Smooth muscle cell (in vitro differentiated cells): ENCODE data around the gene RFXANK. TPM values are rescaled to one million over a fixed set of nuclear protein-coding genes. Genes with fewer than 3 reads are reported as not detected.

Source experiments
- DNase-seq: peaks from one replicate; lab custom pipeline; 2025; ENCODE audit not compliant: unreplicated experiment; lab: John Stamatoyannopoulos, UW
- H2AFZ ChIP-seq: fragments of 200-600 bp; sonication (generic); 2 replicates; pipeline ENCODE4 v1.6.0; 2016; ENCODE audit warnings: antibody characterized with exemption, low read depth, mild to moderate bottlenecking
- H3F3A ChIP-seq: fragments of 200-600 bp; sonication (generic); 2 replicates; pipeline ENCODE4 v1.6.0; 2017; ENCODE audit warnings: antibody characterized with exemption, low read depth
- H3K27ac ChIP-seq: fragments of 200-600 bp; sonication (generic); 2 replicates; pipeline ENCODE4 v1.5.1; 2016; ENCODE audit warnings: low read depth, mild to moderate bottlenecking
- H3K27me3 ChIP-seq: fragments of 200-600 bp; sonication (generic); 2 replicates; pipeline ENCODE4 v1.6.1; 2016; ENCODE audit warnings: low read depth, mild to moderate bottlenecking
- H3K36me3 ChIP-seq: fragments of 200-600 bp; sonication (generic); 2 replicates; pipeline ENCODE4 v1.5.1; 2016; ENCODE audit warnings: low read depth
- H3K4me1 ChIP-seq: fragments of 200-600 bp; sonication (generic); 2 replicates; pipeline ENCODE4 v1.5.1; 2016; ENCODE audit warnings: low read depth
- H3K4me2 ChIP-seq: fragments of 200-600 bp; sonication (generic); 2 replicates; pipeline ENCODE4 v1.6.0; 2016; ENCODE audit warnings: mild to moderate bottlenecking
- H3K4me3 ChIP-seq: fragments of 200-600 bp; sonication (generic); 2 replicates; pipeline ENCODE4 v1.5.1; 2016; ENCODE audit warnings: mild to moderate bottlenecking
- H3K79me2 ChIP-seq: fragments of 200-600 bp; sonication (generic); 2 replicates; pipeline ENCODE4 v1.6.0; 2016; ENCODE audit warnings: low read depth, mild to moderate bottlenecking
- H3K9ac ChIP-seq: fragments of 200-600 bp; sonication (generic); 2 replicates; pipeline ENCODE4 v1.6.0; 2016; ENCODE audit warnings: low read depth
- H3K9me3 ChIP-seq: fragments of 200-600 bp; sonication (generic); replicated peaks from 2 replicates; pipeline ENCODE4 v1.5.1; 2016; ENCODE audit warnings: low read depth
- H4K20me1 ChIP-seq: fragments of 200-600 bp; sonication (generic); 2 replicates; pipeline ENCODE4 v1.6.0; 2016; ENCODE audit warnings: low read depth
- WGBS: methylation state at CpG from one replicate; pipeline ENCODE4 v1.1.7; 2016; ENCODE audit warnings: low lambda C conversion rate; 5-methylcytosine and 5-hydroxymethylcytosine counted together
- polyA plus RNA-seq: library from polyadenylated mRNA; unstranded; fragments of >200 nt; fragmentation: Nextera tagmentation; extraction: Ambion mirVana; gene quantifications from 2 replicates; pipeline ENCODE4 v1.2.1, GENCODE V29; 2016
- total RNA-seq: library from RNA; depleted of rRNA; stranded (reverse); fragments of >200 nt; gene quantifications from 2 replicates; pipeline ENCODE4 v1.2.3, GENCODE V29; 2014
- TF ChIP-seq, protein P1 (sequence below): fragments of 200-600 bp; sonication (generic); IDR thresholded peaks from 2 replicates; pipeline ENCODE4 v1.5.1; 2017; ENCODE audit warnings: borderline replicate concordance, mild to moderate bottlenecking, antibody characterized with exemption; ENCODE audit not compliant: insufficient read depth, poor library complexity, severe bottlenecking

The RFXANK gene, protein sequence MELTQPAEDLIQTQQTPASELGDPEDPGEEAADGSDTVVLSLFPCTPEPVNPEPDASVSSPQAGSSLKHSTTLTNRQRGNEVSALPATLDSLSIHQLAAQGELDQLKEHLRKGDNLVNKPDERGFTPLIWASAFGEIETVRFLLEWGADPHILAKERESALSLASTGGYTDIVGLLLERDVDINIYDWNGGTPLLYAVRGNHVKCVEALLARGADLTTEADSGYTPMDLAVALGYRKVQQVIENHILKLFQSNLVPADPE
- 47.5 and 59.6 TPM in 2 replicates for total RNA-seq
- polyA plus RNA-seq = 93.5 and 94.8 TPM in 2 replicates

DNA sequence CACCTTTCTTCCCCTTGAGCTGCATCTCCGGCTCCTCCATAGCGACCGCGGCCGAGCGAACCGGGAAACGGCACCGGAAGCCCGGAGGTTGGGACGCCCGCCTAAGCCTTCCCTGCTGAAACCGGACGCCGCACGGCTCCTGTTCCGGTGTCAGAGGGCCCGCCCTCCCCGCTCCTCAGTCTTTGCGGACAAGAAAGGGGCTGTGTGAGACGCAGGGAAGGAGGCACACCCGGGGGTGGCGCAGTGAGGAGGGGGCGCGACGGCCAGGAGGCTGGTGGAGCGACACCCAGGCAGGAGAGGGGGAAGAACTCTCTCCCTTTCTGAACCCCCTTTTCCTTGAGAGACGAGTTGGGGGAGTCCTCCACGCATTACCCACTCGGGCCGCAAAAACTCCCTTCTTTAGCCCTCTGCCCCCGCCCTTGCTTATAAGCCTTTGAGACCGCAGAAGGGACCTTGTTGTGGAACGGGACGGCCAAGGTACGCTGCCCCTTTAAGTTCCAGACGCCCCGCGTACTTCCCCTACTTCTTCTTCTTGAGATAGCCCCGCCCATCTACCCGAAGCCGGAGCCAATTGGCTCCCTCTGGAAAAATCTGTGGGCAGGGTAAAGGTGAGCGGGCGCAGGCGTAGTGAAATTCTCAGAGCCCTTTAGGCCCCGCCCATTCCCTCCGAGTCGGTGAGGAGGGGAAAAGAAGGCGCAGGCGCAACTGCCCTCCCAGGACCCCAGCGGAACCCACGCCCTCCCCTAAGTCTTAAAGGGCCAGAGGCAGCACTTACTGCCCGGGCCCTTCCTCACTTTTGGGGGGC lies at the start of gene RFXANK, which contains the start of gene BORCS8:
Gene RFXANK (plus strand): TSS at position 181 of the 805 bp plus-strand sequence. CDS start 1,689 bp downstream, outside the sequence.
Gene BORCS8 (minus strand): TSS at position 75 of the 805 bp plus-strand sequence. CDS start 35 bp downstream, at position 40.
- Histone ChIP-seq H2AFZ (peak within 1 kb of the TSS; percentile 98), H3K4me3 (peak within 1 kb of the TSS; percentile 100), H3K4me2 (peak within 1 kb of the TSS; percentile 98), H3K27ac (peak within 1 kb of the TSS; percentile 98), H3K27me3 (no peaks in the 10 kb centered on the region), H3K4me1 (peaks cover 8% of the 10 kb centered on the region), H3K36me3 (no peaks in the 10 kb centered on the region), H3K79me2 (peaks cover 29% of the 10 kb centered on the region), H4K20me1 (no peaks in the 10 kb centered on the region), H3F3A (no peaks in the 10 kb centered on the region), H3K9me3 (no peaks in the 10 kb centered on the region), H3K9ac (peak within 1 kb of the TSS; percentile 98)
- peak; percentile 95 for DNase-seq
- TF ChIP-seq, protein P1, sequence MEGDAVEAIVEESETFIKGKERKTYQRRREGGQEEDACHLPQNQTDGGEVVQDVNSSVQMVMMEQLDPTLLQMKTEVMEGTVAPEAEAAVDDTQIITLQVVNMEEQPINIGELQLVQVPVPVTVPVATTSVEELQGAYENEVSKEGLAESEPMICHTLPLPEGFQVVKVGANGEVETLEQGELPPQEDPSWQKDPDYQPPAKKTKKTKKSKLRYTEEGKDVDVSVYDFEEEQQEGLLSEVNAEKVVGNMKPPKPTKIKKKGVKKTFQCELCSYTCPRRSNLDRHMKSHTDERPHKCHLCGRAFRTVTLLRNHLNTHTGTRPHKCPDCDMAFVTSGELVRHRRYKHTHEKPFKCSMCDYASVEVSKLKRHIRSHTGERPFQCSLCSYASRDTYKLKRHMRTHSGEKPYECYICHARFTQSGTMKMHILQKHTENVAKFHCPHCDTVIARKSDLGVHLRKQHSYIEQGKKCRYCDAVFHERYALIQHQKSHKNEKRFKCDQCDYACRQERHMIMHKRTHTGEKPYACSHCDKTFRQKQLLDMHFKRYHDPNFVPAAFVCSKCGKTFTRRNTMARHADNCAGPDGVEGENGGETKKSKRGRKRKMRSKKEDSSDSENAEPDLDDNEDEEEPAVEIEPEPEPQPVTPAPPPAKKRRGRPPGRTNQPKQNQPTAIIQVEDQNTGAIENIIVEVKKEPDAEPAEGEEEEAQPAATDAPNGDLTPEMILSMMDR = no peak
- under 1% methylated on average over 43 of the region's 53 CpGs for WGBS

DNA sequence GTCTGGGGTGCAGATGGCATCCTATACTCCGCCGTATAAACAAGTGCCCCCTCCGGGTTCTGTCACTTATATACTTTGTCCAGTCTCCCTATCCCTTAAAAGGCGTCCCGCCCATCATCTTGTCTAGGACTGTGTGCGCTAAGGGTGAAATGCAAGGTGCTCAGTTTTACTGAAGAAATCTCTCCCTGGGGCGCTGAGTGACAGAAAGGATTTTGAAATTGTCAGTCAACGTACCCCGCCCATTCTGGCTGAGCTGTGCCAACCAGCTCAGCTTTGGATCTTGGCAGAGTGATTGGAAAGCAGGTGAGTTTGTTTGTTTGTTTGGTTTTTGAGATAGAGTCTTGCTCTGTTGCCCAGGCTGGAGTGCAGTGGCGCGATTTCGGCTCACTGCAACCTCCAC lies 49.7 kb upstream of the RFXANK start:
- H3K4me2 ChIP-seq = no peak overlapping the region
- H3K79me2 ChIP-seq = peaks cover 7% of the 10 kb centered on the region
- TF ChIP-seq, protein P1 = no peak
- 94% methylated on average over 12 of the region's 12 CpGs for WGBS
- no peaks in the 10 kb centered on the region for H4K20me1 ChIP-seq
- peaks cover 3% of the 10 kb centered on the region for H3K4me1 ChIP-seq
- H3K36me3 ChIP-seq = no peaks in the 10 kb centered on the region
- H3K9ac ChIP-seq = no peak overlapping the region
- H3F3A ChIP-seq = no peaks in the 10 kb centered on the region
- DNase-seq = no peak
- no peak overlapping the region for H2AFZ ChIP-seq
- no peak overlapping the region for H3K4me3 ChIP-seq
- H3K27me3 ChIP-seq = no peaks in the 10 kb centered on the region
- no peaks in the 10 kb centered on the region for H3K9me3 ChIP-seq
- H3K27ac ChIP-seq = no peak overlapping the region

DNA sequence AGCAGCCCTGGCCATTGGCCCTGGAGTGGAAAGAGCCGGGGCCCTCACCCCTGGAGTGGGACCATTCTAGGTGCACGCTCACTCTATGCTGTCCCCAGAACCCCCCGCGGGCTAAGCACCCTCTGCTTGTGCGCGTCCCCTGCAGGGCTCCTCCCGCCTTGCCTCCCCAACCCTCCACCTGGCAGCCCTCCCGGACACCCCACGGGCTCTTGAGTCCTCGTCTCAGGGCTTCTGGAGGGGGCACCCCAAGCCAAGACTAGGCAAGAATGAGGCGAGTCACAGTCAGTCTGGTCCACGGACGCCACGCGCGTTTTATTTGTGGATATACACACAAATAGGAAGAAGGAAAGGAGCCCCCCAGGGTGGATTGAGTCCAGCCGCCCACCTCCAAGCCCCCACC lies 46.8 kb upstream of the RFXANK start:
- H3K27me3 ChIP-seq = no peaks in the 10 kb centered on the region
- no peak overlapping the region for H3K4me3 ChIP-seq
- H3K9me3 ChIP-seq = no peaks in the 10 kb centered on the region
- H2AFZ ChIP-seq = no peak overlapping the region
- H4K20me1 ChIP-seq = no peaks in the 10 kb centered on the region
- H3K27ac ChIP-seq = no peak overlapping the region
- H3K4me1 ChIP-seq = no peaks in the 10 kb centered on the region
- no peaks in the 10 kb centered on the region for H3K36me3 ChIP-seq
- H3K4me2 ChIP-seq = no peak overlapping the region
- WGBS = 92% methylated on average over 17 of the region's 17 CpGs
- no peaks in the 10 kb centered on the region for H3K79me2 ChIP-seq
- H3K9ac ChIP-seq = no peak overlapping the region
- TF ChIP-seq, protein P1 = no peak
- DNase-seq = no peak
- H3F3A ChIP-seq = no peaks in the 10 kb centered on the region
